Measurements from ENCODE around the gene VWA3B.
"Not testable (repeated sequence)": the region's sequence is repeated elsewhere in the genome, so short reads cannot be mapped to it uniquely, and the experiment has no call there.

VWA3B gene

DNA sequence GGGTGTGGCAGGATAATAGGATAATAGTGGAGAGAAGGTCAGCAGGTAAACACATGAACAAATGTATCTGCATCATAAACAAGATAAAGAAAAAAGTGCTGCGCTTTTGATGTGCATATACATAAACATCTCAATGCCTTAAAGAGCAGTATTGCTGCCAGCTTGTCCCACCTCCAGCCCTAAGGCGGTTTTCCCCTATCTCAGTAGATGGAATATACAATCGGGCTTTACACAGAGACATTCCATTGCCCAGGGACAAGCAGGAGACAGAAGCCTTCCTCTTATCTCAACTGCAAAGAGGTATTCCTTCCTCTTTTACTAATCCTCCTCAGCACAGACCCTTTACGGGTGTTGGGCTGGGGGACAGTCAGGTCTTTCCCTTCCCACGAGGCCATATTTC lies 43.1 kb downstream of the VWA3B start:
- not testable (repeated sequence) for DNase-seq (ENCODE audit: low spot score)

DNA sequence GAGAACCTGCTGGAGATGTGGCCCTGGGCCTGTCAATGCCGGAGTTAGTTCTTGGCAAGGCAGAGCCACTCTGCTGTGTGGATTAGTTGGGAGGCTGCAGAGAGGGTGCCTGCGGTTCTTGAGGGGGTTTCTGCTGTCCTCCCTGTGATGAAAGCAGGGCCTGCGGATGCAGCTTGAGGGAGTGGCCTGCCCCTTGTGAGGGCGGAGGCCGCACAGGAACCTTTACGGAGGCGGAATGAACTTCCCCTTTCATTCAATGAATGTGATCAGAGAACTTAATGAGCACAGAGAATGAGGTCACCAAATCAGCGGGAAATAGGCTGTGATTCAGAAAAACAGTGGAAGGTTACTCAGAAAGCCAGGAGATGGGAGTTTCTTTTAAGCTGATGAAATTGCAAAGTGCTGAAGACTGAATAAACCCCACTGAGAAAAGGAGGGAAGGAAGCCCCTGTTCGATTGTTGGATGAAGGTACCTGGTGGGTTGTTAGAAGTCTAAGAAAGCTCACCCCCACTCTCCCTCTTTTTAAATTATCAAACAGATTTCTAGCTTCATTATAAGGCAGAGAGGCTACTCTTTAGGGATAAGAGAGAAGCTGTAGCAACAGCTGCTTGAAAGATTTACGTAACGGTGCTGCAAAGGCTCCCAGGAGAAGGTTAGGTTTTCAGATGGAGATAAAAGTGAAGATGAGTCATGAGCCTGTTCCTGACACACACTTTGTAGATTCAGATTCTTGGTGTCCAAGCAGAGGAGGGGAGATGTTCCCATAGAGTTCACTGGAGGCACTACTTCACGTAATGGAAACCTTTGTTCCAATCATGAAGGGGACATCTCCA lies 47.4 kb downstream of the VWA3B start:
- DNase-seq (ENCODE audit: low spot score): no peak

DNA sequence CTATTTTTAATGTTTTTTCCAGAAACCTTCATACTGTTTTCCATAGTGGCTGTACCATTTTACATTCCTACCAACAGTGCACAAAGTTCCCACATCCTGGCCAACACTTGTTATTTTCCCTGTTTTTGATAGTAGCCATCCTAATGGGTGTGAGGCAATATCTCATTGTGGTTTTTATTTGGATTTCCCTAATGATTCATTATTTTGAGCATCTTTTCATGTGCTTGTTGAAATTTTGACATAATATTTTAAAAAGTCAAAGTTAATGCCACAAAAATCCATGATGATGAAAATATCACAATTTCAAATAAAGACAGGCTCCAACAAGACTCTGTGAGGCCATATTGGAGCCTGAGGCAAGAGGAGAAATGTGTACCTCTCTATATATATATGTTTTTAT lies 50.2 kb downstream of the VWA3B start:
- no peak for DNase-seq (ENCODE audit: low spot score)

DNA sequence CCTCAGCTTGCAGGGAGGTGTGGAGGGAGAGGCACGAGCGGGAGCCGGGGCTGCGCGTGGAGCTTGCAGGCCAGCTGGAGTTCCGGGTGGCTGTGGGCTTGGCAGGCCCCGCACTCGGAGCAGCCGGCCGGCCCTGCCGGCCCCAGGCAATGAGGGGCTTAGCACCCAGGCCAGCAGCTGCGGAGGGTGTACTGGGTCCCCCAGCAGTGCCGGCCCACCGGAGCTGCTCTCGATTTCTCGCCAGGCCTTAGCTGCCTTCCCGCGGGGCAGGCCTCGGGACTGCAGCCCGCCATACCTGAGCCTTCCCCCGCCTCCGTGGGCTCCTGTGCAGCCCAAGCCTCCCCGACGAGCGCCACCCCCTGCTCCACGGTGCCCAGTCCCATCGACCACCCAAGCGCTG lies 52.0 kb downstream of the VWA3B start:
- not testable (repeated sequence) for DNase-seq (ENCODE audit: low spot score)

DNA sequence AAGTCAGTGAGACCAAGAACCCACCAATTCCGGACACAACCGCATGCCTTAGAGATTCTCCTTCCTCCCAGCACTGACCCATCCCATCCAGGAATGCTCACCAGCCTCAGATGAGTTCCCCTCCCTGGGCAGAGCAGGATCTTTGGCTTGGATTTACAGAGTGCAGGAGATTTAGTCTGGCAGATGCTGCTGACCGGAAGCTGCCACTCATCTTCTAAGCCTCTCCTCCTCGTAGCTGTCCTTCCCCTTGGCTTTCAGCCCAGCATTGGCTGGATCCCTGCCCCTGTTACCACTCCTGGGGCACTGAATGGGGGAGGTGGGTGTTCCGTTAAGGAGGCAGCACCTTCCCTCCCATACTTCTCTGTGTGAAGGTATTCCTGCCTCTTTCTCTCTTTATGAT lies 53.2 kb downstream of the VWA3B start:
- DNase-seq (ENCODE audit: low spot score): no peak

DNA sequence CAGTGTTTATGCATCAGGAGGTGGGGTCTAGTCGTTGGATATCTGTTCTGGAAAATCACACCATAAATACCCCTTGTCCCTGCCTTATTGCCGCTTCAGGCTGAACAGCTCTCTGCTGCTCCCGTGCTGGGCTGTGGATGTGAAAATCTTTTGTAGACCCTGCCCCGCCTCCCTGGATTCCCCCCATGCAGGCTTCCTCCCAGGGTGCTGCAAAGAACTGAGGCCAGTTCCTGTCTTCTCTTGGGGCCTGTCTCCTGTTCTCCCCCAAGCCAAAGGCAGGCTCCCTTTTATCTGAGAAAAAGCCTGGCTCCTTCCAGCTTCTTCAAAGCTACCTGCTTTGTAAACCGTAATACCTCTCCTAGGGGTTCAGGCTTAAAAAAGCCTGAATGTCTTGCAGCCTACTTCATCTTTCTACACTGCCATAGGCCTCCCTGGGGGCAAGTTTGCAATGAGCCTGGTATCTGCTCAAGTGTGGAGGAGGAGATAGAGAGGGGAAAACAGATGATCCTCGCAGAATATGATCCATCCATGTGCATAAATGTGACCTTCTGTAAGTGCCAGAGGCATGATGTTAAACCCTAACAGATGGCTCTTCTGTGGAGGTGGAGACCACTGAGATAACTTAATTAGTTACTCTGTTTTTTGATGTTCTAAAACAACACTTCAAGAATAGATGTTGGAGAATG lies 55.3 kb downstream of the VWA3B start:
- DNase-seq (ENCODE audit: low spot score): no peak

DNA sequence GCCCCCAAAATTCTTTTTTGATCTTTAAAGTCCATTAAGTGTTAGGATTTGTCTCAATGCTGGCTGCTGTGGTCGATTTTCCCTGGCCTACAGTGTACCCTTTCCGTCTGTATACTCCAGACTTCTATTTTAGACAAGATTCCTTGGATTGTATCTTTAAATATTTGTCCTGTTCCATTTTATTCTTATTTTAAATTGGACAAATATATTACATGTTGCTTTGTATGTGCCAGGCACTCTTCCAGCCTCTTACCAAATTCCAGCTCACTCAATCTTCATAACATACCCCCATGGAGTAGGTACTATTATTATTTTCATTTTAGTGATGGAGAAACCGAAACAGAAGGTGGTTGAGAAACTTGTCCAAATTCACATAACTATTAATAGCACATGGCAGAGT lies 58.1 kb downstream of the VWA3B start:
- DNase-seq (ENCODE audit: low spot score): no peak

DNA sequence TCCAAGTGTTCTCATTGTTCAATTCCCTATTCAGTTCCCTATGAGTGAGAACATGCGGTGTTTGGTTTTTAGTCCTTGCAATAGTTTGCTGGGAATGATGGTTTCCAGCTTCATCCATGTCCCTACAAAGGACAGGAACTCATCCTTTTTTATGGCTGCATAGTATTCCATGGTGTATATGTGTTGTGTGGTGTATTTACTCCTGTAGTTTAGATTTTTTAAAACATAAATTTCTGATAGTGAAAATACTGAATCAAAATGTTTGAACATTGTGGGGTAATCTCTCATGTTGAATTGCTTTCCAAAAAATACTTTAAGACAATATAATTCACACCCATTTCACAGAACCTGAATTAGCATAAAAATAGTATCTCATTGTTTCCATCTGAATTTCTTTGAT lies 60.9 kb downstream of the VWA3B start:
- DNase-seq (ENCODE audit: low spot score): not testable (repeated sequence)

DNA sequence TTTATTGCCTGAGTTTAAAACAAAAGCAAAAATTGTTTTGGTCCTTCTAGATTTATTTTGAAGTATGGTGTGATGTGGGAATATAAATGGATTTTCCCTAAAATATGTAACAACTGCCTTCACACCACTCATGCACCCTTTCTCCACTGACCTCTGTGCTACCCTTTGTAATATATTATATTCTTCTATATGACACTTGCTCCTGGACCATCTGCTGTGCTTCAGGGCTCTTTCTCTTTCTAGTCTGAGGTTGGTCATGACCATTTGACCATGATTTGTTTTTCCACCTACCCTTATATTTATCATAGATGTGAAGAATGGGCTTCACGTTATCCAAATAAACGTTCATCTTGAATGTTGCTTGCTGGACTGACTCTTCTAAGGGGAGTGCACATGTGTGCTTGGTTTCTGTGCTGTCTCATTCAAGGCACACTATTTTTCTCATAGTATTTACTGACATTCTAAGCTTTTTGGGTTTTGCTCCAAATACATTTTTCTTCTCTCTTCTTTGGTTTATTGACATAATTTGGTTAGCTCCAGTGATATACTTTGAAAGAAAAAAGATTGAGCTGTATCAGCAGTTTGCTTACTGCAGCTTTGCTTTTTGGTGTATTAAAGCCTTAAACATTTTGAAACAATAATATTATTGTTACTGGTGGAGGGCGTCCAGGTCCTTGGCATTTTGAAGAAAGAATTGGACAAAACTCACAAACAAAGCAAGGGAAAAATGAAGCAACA lies 61.8 kb downstream of the VWA3B start:
- DNase-seq (ENCODE audit: low spot score): no peak

DNA sequence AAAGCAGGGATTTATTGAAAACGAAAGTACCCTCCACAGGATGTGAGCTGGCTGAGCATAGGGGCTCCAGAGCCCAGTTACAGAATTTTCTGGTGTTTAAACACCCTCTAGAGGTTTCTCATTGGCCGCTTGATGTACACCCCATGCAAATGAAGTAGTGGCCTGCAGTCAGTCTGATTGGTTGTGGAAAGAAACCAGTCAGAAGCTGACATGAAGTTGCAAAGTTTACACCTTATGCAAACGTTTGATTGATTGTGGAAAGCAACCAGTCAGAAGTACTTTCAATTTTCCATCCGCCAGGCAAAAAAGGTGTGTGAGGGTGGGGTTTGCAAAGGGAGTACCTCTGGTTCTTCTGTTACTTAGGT lies 62.3 kb downstream of the VWA3B start:
- DNase-seq (ENCODE audit: low spot score): peak; percentile 46

DNA sequence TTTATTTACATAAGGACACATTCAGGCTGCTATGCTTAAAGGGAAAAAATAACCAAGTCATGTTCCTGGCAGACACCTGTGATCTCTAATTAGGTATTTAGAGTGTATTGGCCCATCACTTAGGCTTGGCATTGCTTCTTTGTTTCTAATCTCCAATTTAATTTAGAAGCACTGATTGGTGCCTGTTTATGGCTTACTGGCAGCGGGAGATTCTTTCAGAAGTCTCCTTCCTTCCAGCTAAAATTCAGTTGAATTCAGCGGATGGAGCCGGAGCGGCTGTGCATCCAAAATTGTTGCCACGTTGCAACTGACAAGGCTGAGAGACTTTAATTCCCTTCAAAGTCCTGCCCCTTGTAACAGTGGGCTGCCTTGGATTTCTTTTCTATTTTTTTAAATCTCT lies 66.5 kb downstream of the VWA3B start:
- no peak for DNase-seq (ENCODE audit: low spot score)

DNA sequence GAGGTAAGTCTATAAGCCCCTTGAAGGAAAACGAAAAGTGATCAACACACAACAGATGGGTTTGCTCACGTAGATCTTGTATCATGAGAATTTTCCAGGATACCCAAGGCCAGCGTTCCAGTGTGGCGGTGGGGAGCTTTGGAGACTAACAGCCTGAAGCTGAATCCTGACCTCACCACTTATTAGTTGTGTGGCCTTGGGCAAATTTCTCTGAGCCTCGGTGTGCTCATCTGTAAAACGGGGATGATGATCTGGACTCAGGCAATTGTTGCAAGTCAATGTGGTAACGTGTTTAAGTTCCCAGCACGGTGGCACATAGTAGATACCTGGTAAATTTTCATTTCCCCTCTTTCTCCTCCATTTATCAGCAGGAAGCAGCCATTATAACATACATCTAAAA lies 68.3 kb downstream of the VWA3B start:
- no peak for DNase-seq (ENCODE audit: low spot score)

DNA sequence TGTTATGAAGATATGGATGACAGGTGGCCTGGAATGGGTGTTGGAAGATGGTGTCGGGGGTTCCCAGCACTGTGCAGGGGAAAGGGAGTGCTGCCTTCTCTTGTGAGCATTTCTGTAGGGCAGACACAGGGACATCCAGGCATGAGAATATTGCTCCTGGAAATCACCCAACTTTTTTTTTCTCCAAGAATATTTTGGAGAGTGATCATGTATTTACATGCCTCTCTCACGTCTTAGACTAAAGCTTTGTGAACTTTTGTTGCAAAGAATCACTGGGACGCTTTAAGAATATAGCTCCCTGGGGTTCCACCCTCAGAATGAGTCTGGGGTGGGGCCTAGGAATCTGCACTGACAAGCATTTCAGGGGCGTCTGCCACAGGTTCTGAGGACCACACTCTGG lies 68.7 kb downstream of the VWA3B start:
- DNase-seq (ENCODE audit: low spot score): no peak

DNA sequence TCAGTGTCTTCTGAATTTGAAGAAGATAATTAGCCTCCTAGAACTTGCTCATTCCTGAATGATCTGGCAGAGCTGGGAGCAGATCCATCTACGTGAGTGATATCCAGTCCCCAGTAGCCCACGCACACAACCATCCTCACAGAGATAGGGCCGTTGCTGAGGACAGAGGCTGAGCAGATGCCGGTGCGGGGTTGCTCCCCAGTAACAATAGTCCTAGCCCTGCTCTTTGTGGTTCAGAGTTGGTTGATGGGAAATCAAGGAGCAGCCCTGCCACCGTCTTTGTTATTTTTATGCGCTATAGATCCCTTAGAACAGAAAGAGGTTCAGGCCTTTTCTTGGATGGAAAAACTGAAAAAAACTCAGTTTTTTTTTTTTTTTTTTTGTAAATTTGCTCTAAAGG lies 69.3 kb downstream of the VWA3B start:
- DNase-seq (ENCODE audit: low spot score): no peak

DNA sequence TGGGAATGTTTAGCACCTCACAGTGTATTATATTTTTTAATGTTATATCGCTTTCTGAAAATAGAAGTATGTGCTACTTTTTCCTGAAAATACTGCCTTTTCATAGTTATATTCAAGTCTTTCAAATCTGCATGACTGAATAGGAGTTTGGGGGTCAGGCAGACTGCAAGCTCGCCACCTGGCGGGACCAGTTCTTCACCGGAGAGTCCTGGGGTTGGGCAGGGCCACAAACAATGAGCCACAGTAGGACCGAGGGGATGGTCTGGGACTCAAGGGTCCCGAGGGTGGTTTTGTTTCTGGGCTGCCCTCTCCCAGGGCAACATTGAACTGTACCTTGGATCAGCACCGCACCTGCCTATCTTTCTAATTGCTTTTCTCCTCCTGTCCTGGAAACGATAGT lies 70.6 kb downstream of the VWA3B start:
- no peak for DNase-seq (ENCODE audit: low spot score)

DNA sequence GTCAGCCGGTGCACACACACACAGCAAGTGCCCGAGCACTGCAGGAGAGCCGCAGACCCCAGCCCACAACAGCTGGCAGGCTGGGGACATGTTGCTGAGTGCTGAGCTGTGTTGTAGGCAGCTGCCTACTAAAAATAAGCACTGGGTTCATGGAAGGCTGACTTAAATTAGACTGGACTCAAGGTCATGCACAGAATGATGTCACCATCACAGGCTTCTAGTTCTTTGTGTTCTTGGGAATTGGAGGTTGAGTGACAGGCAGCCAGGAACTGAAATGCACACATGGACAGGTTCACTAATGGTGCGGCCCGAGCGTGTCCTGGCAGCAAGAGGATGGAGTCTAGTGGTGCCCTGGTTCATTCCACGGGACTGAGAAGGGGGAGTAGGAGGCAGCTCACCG lies 71.3 kb downstream of the VWA3B start:
- DNase-seq (ENCODE audit: low spot score): peak; percentile 15

DNA sequence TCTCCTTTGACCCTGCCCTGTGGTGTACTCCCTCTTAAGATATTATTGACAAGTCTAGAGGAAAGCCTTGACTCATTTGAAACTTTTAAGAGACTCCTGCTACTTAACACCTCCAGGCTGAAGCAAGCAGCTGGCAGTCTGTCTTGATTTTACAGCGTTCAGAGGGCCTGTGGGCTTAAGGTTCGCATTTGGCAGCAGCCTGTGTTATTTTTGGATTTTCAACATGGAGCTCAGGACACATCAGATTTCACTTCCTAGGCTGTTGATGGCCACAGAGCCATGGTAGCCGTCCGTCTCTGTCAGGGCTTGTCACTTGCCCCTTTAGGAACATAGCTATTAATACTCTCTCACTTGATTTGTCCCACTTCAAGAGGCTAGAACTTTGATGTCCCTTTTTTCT lies 73.6 kb downstream of the VWA3B start:
- no peak for DNase-seq (ENCODE audit: low spot score)

DNA sequence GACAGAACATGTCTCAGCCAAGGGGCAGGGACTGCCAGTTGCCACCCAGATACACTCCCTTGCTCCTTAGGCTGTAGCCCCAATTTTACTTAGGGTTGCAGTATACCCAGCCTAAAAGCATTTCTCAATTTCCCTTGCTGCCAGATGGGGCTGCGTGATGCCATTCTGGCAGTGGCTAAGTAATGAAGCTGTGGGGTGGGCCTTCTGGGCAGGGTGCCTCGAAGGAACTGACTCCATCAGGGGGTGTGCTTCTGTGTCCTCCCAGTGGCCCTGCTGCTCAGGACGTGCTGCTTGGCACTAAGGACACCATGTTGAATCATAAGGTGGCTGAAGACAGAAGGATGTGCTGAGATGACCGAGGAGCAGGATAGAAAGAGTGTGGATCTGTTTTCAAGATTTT lies 74.2 kb downstream of the VWA3B start:
- DNase-seq (ENCODE audit: low spot score): no peak

DNA sequence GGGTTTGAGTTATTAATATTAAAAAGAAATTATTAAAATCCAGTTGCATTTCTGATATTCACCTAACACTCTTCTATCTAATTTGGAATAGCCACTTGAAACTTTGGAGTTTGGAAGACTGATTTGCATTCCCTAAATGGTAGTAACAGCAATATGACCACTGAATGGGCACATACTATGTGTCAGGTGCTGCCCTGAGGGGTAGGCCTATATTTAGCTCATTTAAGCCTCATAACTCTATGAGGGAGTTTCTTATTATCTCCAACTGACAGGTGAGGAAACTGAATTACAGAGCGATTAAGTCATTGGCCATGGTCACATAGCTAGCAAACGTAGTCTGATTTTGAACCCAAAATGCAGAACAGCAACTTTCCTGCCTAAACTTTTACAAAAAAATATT lies 77.3 kb downstream of the VWA3B start:
- peak; percentile 15 for DNase-seq (ENCODE audit: low spot score)

DNA sequence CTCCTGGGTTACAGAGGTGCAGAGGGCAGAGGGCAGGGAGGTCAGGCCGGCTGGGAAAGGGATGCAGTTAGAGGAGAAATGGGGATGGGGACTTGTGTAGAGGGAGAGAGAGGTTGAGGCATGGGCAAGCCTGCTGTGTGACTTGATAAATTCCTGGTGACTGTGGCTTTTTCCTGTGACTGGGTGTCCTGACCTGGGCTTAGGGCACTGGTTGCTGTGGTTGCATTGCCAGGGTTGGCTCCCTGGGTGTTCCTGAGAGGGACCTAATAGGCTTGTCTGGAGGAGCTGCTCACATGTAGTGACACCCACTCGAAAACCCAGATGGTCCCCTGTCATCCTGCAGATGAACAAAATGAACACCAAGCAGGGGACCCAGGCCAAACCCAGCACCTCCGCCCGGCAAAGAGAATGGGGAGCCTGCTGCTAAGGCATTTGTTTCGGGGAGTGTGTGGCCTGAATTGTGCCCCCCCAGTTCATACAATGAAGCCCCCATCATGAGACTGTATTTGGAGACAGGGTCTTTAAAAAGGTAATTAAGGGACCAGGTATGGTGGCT lies 78.6 kb downstream of the VWA3B start:
- DNase-seq (ENCODE audit: low spot score): no peak

DNA sequence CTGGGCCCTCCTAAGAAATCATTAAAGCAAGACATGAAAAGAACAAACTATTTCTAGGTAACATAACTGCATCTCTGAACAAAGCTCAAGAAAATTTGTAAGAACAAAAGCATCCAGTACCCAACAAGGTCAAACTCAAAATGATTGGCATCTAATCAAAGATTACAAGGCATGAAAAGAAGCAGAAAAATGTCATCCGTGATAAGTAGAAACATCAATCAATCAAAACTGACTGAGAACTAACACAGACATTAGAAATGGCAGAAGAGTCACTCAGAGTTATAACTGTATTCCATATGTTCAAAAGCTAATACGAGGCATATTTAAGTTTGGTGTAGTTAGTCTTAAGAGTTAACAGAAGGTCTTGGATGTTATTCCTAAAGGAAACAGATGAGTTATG lies 80.9 kb downstream of the VWA3B start:
- no peak for DNase-seq (ENCODE audit: low spot score)

DNA sequence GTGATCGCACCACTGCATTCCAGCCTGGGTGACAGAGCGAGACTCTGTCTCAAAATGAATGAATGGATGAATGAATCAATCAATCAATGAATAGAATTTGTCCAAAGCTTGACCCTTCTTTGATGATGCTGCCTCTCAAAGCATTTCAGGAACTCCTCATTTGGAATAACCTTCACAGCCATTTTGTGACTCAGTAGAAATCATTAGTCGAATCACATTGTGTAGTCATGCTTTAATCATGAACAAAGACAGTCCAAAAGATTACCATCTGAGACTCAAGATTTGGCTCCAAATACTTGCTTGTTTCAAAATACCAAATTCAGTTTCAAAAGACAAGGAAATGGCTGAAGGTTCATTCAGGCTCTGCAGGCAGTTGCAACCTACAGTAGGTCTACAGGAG lies 83.1 kb downstream of the VWA3B start:
- DNase-seq (ENCODE audit: low spot score): peak; percentile 72
